ENCODE results near the gene CFAP69. TPM values are rescaled to one million over a fixed set of nuclear protein-coding genes. Genes with fewer than 3 reads are reported as not detected.
"Not testable (repeated sequence)": the region's sequence is repeated elsewhere in the genome, so short reads cannot be mapped to it uniquely, and the experiment has no call there.

CFAP69 gene
- total RNA-seq, 2 experiments from 2014 or later = 0.72 to 0.85 TPM

GRCh38 chr7:90246171-90246570, 1.2 kb downstream of the CFAP69 start:
- Mint-ChIP-seq H3K27me3 (peaks cover 46% of the 10 kb centered on the region), H3K4me1 (peaks cover 21% of the 10 kb centered on the region), H3K36me3 (no peaks in the 10 kb centered on the region), H3K4me3 (peak overlapping the region; percentile 95), H3K27ac (no peak overlapping the region), H3K9me3 (no peaks in the 10 kb centered on the region)
- no peak for DNase-seq

GRCh38 chr7:90248706-90249105, 3.7 kb downstream of the CFAP69 start:
- H3K9me3 Mint-ChIP-seq = no peaks in the 10 kb centered on the region
- no peak overlapping the region for H3K27ac Mint-ChIP-seq
- peaks cover 42% of the 10 kb centered on the region for H3K27me3 Mint-ChIP-seq

GRCh38 chr7:90250601-90251303, 5.8 kb downstream of the CFAP69 start:
- no peak overlapping the region for H3K27ac Mint-ChIP-seq
- no peaks in the 10 kb centered on the region for H3K9me3 Mint-ChIP-seq
- no peaks in the 10 kb centered on the region for H3K36me3 Mint-ChIP-seq
- H3K4me1 Mint-ChIP-seq = peaks cover 6% of the 10 kb centered on the region
- H3K27me3 Mint-ChIP-seq = peaks cover 37% of the 10 kb centered on the region
- no peak overlapping the region for H3K4me3 Mint-ChIP-seq
- no peak for DNase-seq

More at GRCh38 chr7:90248706-90249105, 3.7 kb downstream of the CFAP69 start:
- H3K4me1 Mint-ChIP-seq = peaks cover 21% of the 10 kb centered on the region
- H3K4me3 Mint-ChIP-seq = no peak overlapping the region
- no peak for DNase-seq
- no peaks in the 10 kb centered on the region for H3K36me3 Mint-ChIP-seq

GRCh38 chr7:90251304-90251635, 6.3 kb downstream of the CFAP69 start:
- H3K9me3 Mint-ChIP-seq = no peaks in the 10 kb centered on the region

GRCh38 chr7:90256011-90256410, 11.0 kb downstream of the CFAP69 start:
- not testable (repeated sequence) for H3K9me3 Mint-ChIP-seq, H3K27ac Mint-ChIP-seq, H3K4me3 Mint-ChIP-seq, H3K4me1 Mint-ChIP-seq, DNase-seq, H3K36me3 Mint-ChIP-seq
- peaks cover 30% of the 10 kb centered on the region for H3K27me3 Mint-ChIP-seq

More at GRCh38 chr7:90251304-90251635, 6.3 kb downstream of the CFAP69 start:
- Mint-ChIP-seq H3K4me1 (peaks cover 1% of the 10 kb centered on the region), H3K27ac (no peak overlapping the region), H3K4me3 (no peak overlapping the region), H3K36me3 (no peaks in the 10 kb centered on the region), H3K27me3 (peaks cover 34% of the 10 kb centered on the region)
- DNase-seq = no peak

- peaks cover 30% of the 10 kb centered on the region for H3K27me3 Mint-ChIP-seq
Observed at GRCh38 chr7:90256778-90257177, 11.8 kb downstream of the CFAP69 start.

GRCh38 chr7:90261441-90261840, 16.5 kb downstream of the CFAP69 start:
- no peaks in the 10 kb centered on the region for H3K9me3 Mint-ChIP-seq
- H3K27me3 Mint-ChIP-seq = peaks cover 12% of the 10 kb centered on the region
- DNase-seq = no peak
- H3K27ac Mint-ChIP-seq = no peak overlapping the region
- no peaks in the 10 kb centered on the region for H3K4me1 Mint-ChIP-seq
- H3K36me3 Mint-ChIP-seq = no peaks in the 10 kb centered on the region
- H3K4me3 Mint-ChIP-seq = no peak overlapping the region

More at GRCh38 chr7:90256778-90257177, 11.8 kb downstream of the CFAP69 start:
- H3K36me3 Mint-ChIP-seq = no peaks in the 10 kb centered on the region
- H3K4me1 Mint-ChIP-seq = no peaks in the 10 kb centered on the region
- H3K9me3 Mint-ChIP-seq = no peaks in the 10 kb centered on the region
- no peak overlapping the region for H3K27ac Mint-ChIP-seq
- no peak overlapping the region for H3K4me3 Mint-ChIP-seq
- no peak for DNase-seq

- Mint-ChIP-seq H3K9me3 (no peaks in the 10 kb centered on the region), H3K27me3 (peaks cover 16% of the 10 kb centered on the region), H3K4me3 (no peak overlapping the region), H3K4me1 (no peaks in the 10 kb centered on the region), H3K27ac (no peak overlapping the region), H3K36me3 (no peaks in the 10 kb centered on the region)
- no peak for DNase-seq
Observed at GRCh38 chr7:90262438-90262837, 17.5 kb downstream of the CFAP69 start.

- no peaks in the 10 kb centered on the region for H3K36me3 Mint-ChIP-seq
- H3K4me1 Mint-ChIP-seq = no peaks in the 10 kb centered on the region
- no peaks in the 10 kb centered on the region for H3K9me3 Mint-ChIP-seq
- peaks cover 9% of the 10 kb centered on the region for H3K27me3 Mint-ChIP-seq
- H3K4me3 Mint-ChIP-seq = no peak overlapping the region
- no peak overlapping the region for H3K27ac Mint-ChIP-seq
- DNase-seq = no peak
Observed at GRCh38 chr7:90266808-90267207, 21.8 kb downstream of the CFAP69 start.

- H3K4me1 Mint-ChIP-seq = no peaks in the 10 kb centered on the region
- DNase-seq = no peak
- no peaks in the 10 kb centered on the region for H3K36me3 Mint-ChIP-seq
- H3K4me3 Mint-ChIP-seq = no peak overlapping the region
- H3K9me3 Mint-ChIP-seq = no peaks in the 10 kb centered on the region
- no peak overlapping the region for H3K27ac Mint-ChIP-seq
- H3K27me3 Mint-ChIP-seq = peaks cover 9% of the 10 kb centered on the region
Observed at GRCh38 chr7:90267263-90267858, 22.4 kb downstream of the CFAP69 start.

GRCh38 chr7:90269163-90269562, 24.2 kb downstream of the CFAP69 start:
- no peak overlapping the region for H3K4me3 Mint-ChIP-seq

GRCh38 chr7:90270431-90271178, 25.6 kb downstream of the CFAP69 start:
- no peaks in the 10 kb centered on the region for H3K9me3 Mint-ChIP-seq
- no peak overlapping the region for H3K4me3 Mint-ChIP-seq
- DNase-seq = no peak
- no peaks in the 10 kb centered on the region for H3K36me3 Mint-ChIP-seq
- no peak overlapping the region for H3K27ac Mint-ChIP-seq
- peaks cover 4% of the 10 kb centered on the region for H3K27me3 Mint-ChIP-seq
- H3K4me1 Mint-ChIP-seq = no peaks in the 10 kb centered on the region

More at GRCh38 chr7:90269163-90269562, 24.2 kb downstream of the CFAP69 start:
- DNase-seq = no peak
- Mint-ChIP-seq H3K27me3 (peaks cover 9% of the 10 kb centered on the region), H3K9me3 (no peaks in the 10 kb centered on the region), H3K4me1 (no peaks in the 10 kb centered on the region), H3K27ac (no peak overlapping the region), H3K36me3 (no peaks in the 10 kb centered on the region)

- no peak for DNase-seq
- H3K27me3 Mint-ChIP-seq = peaks cover 4% of the 10 kb centered on the region
- H3K36me3 Mint-ChIP-seq = no peaks in the 10 kb centered on the region
- H3K4me3 Mint-ChIP-seq = no peak overlapping the region
- no peaks in the 10 kb centered on the region for H3K9me3 Mint-ChIP-seq
- no peak overlapping the region for H3K27ac Mint-ChIP-seq
- no peaks in the 10 kb centered on the region for H3K4me1 Mint-ChIP-seq
Observed at GRCh38 chr7:90271753-90272152, 26.8 kb downstream of the CFAP69 start.

- Mint-ChIP-seq H3K36me3 (no peaks in the 10 kb centered on the region), H3K9me3 (no peaks in the 10 kb centered on the region), H3K4me1 (no peaks in the 10 kb centered on the region), H3K27me3 (peaks cover 2% of the 10 kb centered on the region), H3K4me3 (no peak overlapping the region), H3K27ac (no peak overlapping the region)
- DNase-seq = no peak
Observed at GRCh38 chr7:90272242-90272641, 27.3 kb downstream of the CFAP69 start.

- Mint-ChIP-seq H3K27me3 (no peaks in the 10 kb centered on the region), H3K27ac (no peak overlapping the region), H3K4me1 (no peaks in the 10 kb centered on the region), H3K4me3 (no peak overlapping the region), H3K9me3 (no peaks in the 10 kb centered on the region), H3K36me3 (no peaks in the 10 kb centered on the region)
- DNase-seq = no peak
Observed at GRCh38 chr7:90274161-90274560, 29.2 kb downstream of the CFAP69 start.

Data from activated naive CD8-positive, alpha-beta T cell treated with anti-CD3 and anti-CD28 coated beads for 36 hours (primary cell).